DND-41 (cell line): ENCODE results near the gene SUN1.

Experiments
- ATAC-seq: fragments of 200-7000 bp; cut with Tn5 transposase; 3 replicates; pipeline ENCODE4 v1.9.1; 2021; ENCODE audit warnings: low read depth; ENCODE audit not compliant: insufficient read depth
- DNase-seq: peaks from one replicate; pipeline ENCODE4 v3.0.0-alpha.2; 2020
- H2AFZ ChIP-seq: 2 replicates; pipeline ENCODE4 v1.6.0; 2012; ENCODE audit warnings: low read depth, low read length
- H3K27ac ChIP-seq: 2 replicates; pipeline ENCODE4 v1.5.1; 2012; ENCODE audit warnings: low read length, inconsistent platforms
- H3K27me3 ChIP-seq: fragments of 200-600 bp; sonication (generic); 2 replicates; pipeline ENCODE4 v1.6.0; 2012; ENCODE audit warnings: low read length, mild to moderate bottlenecking, inconsistent platforms; ENCODE audit not compliant: insufficient read depth, poor library complexity
- H3K36me3 ChIP-seq: 2 replicates; pipeline ENCODE4 v1.5.1; 2012; ENCODE audit warnings: low read length, inconsistent platforms; ENCODE audit not compliant: insufficient read depth
- H3K4me1 ChIP-seq: 2 replicates; pipeline ENCODE4 v1.5.1; 2012; ENCODE audit warnings: mild to moderate bottlenecking, low read length; ENCODE audit not compliant: insufficient read depth
- H3K4me2 ChIP-seq: 2 replicates; pipeline ENCODE4 v1.6.0; 2012; ENCODE audit warnings: mild to moderate bottlenecking, moderate library complexity, low read length, inconsistent platforms; ENCODE audit not compliant: insufficient read depth
- H3K4me3 ChIP-seq, 2 experiments: fragments of 200-600 bp in 1 of 2; shearing (Covaris generic) in 1 of 2; 2 replicates each; pipeline ENCODE4 v1.5.1; 2012 to 2016; ENCODE audit warnings: inconsistent platforms in 2 of 2, low read length in 2 of 2, mild to moderate bottlenecking in 2 of 2, low read depth in 1 of 2, moderate library complexity in 1 of 2
- H3K79me2 ChIP-seq: 2 replicates; pipeline ENCODE4 v1.6.0; 2012; ENCODE audit warnings: low read length, inconsistent platforms; ENCODE audit not compliant: insufficient read depth
- H3K9ac ChIP-seq: 2 replicates; pipeline ENCODE4 v1.6.0; 2012; ENCODE audit warnings: low read depth, mild to moderate bottlenecking, inconsistent platforms, low read length, moderate library complexity
- H3K9me3 ChIP-seq: 2 replicates; pipeline ENCODE4 v1.5.1; 2012; ENCODE audit warnings: low read length, moderate library complexity, mild to moderate bottlenecking, inconsistent platforms; ENCODE audit not compliant: insufficient read depth, severe bottlenecking
- H4K20me1 ChIP-seq: 2 replicates; pipeline ENCODE4 v1.6.0; 2012; ENCODE audit warnings: low read length; ENCODE audit not compliant: insufficient read depth
- CTCF ChIP-seq: IDR thresholded peaks from 2 replicates; pipeline ENCODE4 v1.5.1; 2012; ENCODE audit warnings: borderline replicate concordance, low read length, moderate library complexity, mild to moderate bottlenecking; ENCODE audit not compliant: poor library complexity, severe bottlenecking; ENCODE audit errors: extremely low read depth
- EZH2 ChIP-seq: IDR thresholded peaks from 3 replicates; pipeline ENCODE4 v1.6.1; 2012; ENCODE audit warnings: borderline replicate concordance, low read depth, mild to moderate bottlenecking, moderate library complexity, low read length, inconsistent platforms; ENCODE audit not compliant: severe bottlenecking

Gene SUN1

DNA sequence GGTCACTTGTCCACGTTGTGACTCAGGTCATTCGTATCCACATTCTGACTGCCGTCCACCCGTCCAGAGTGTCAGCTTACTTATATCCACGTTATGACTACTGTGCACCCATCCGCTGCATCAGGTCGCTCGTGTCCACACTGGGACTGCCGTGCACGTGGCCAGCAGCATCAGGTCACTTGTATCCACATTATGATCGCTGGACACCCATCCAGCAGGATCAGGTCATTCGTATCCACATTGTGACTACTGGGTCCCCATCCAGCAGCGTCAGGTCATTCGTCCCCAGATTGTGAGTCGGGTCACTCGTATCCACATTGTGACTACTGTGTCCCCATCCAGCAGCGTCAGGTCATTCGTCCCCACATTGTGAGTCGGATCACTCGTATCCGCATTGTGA lies 47.3 kb upstream of the SUN1 start:
- H3K4me1 ChIP-seq, result no peaks in the 10 kb centered on the region
- DNase-seq (no peak), ATAC-seq (no peak)
- H3K27me3 ChIP-seq, result no peaks in the 10 kb centered on the region
- H3K9me3 ChIP-seq, result no peaks in the 10 kb centered on the region
- H3K27ac ChIP-seq, result no peak overlapping the region
- H3K79me2 ChIP-seq, result no peaks in the 10 kb centered on the region
- peaks cover 9% of the 10 kb centered on the region; the same call in 1 of the 2 replicates for H4K20me1 ChIP-seq
- no peak overlapping the region for H2AFZ ChIP-seq
- H3K4me2 ChIP-seq, result no peak overlapping the region
- no peak overlapping the region for H3K9ac ChIP-seq
- TF ChIP-seq CTCF (no peak), EZH2 (no peak)
- H3K36me3 ChIP-seq, result peaks cover 66% of the 10 kb centered on the region
- H3K4me3 ChIP-seq, result no peak overlapping the region

DNA sequence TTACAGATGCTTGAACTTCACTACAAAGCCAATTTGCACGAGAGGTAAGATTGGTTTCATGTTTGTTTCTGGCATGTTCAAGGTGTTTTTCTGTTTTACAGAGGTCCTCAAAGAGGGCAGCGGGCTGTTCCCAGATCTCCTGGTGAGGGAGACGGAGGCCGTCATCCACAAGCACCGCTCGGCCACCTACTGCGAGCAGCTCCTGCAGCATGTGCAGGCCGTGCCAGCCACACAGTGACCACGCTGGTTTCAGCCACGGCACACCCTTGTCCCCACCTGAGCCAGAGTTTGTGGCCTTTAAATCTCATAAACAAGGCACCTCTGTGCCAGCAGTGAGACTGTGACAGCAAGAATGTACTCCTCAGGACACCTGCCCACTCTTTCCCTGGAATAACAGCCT lies 46.9 kb upstream of the SUN1 start:
- Histone ChIP-seq H2AFZ (no peak overlapping the region), H3K4me1 (no peaks in the 10 kb centered on the region), H3K79me2 (no peaks in the 10 kb centered on the region), H3K4me3 (no peak overlapping the region), H3K9ac (no peak overlapping the region), H3K4me2 (no peak overlapping the region), H3K27ac (no peak overlapping the region), H3K36me3 (peaks cover 62% of the 10 kb centered on the region), H3K27me3 (no peaks in the 10 kb centered on the region), H3K9me3 (no peaks in the 10 kb centered on the region), H4K20me1 (peaks cover 9% of the 10 kb centered on the region; the same call in 1 of the 2 replicates)
- ATAC-seq, result no peak
- DNase-seq, result no peak
- TF ChIP-seq EZH2 (no peak), CTCF (no peak)

GRCh38 chr7:786472-787255 lies 45.6 kb upstream of the SUN1 start:
- Histone ChIP-seq H3K27ac (no peak overlapping the region), H3K36me3 (peaks cover 49% of the 10 kb centered on the region), H3K4me2 (no peak overlapping the region), H3K9ac (no peak overlapping the region), H3K79me2 (no peaks in the 10 kb centered on the region), H3K4me3 (no peak overlapping the region), H3K9me3 (no peaks in the 10 kb centered on the region), H2AFZ (no peak overlapping the region), H3K4me1 (no peaks in the 10 kb centered on the region), H3K27me3 (no peaks in the 10 kb centered on the region), H4K20me1 (peaks cover 9% of the 10 kb centered on the region; the same call in 1 of the 2 replicates)
- peak; percentile 84 for TF ChIP-seq CTCF
- no peak for TF ChIP-seq EZH2
- DNase-seq (peak; percentile 64), ATAC-seq (peak; percentile 82)
